GDM1 (cell line): ENCODE data around the gene SYCP2L.

Experiments used
- DNase-seq: peaks from one replicate; lab custom pipeline; 2025; lab: John Stamatoyannopoulos, UW

Gene SYCP2L

DNA sequence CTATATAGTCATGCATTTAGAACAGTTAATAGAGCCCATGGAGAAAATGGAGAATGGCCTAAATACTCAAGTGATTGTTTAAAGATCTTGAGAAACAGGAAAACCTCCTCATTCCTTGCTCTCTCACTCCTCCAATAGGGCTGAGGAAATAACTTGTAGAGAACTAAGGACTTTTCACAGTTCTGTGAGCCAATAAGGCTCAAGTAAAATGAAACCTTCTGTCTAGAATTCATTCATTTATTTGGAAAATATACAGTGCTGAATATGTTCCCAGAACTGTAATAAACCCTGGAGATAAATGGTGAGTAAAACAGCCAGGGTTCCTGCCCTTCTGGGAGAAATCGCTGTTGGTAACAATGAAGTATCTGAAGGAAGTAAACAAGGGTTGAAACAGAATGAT is 122.0 kb downstream of the SYCP2L start:
- DNase-seq, result no peak

DNA sequence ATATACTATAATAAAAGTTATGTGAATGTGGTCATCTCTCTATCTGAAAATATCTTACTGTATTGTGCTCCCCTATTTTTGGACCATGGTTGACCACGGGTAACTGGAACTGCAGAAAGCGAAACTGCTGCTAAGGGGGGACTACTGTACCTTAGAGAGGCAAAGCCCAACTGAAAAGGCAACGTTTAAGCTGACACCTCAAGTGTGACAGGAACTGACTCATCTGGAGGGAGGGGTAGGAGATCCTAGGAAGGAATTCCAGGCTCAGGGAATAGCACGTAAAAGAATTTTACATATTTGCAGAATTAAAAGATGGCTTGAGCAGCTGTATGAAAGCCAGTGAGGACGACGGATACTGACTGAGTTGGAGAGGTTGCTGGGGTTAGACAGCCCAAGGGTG is 122.5 kb downstream of the SYCP2L start:
- no peak for DNase-seq

DNA sequence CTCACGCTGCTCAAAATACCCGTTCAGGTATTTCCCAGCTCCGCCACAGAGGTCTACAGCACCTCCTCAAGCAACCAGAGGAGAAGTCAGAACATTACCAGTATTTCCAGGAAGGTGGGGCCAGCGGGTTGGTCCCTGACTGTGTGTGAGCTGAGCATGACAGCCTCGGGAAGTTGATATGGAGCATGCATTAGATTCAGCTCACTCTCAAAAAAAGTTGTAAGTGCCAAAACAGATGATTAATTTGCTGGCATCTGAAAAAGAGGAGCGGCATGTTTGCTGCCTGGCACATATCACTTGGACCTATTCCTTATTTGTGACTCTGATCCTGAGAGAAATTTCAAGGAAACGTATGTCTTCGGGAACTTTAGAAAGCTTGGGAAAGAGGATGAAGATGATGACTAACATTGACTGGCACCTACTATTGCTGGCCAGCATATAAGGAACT is 125.0 kb downstream of the SYCP2L start:
- DNase-seq, result no peak

DNA sequence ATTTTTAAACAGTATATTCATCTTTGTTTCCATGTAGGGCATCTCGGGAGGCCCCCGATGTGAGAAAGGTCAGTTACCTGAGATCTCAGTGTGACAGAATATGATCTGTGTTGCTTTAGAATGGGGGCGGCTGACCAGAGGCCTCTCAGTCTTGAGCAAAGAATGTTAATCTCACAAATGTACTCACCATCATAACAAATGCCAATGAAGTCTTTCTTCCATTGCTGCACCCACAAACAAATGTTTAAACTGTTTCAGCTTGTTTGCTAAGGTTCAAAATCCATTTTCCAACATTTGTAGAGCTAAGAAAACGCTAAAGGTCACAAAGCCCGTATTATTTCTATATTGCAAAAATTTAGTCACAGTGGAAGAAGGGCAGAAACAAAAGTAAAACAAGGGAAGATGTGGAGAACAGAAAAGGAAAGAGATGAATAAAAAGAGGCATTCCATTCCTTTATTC is 125.5 kb downstream of the SYCP2L start:
- no peak for DNase-seq

DNA sequence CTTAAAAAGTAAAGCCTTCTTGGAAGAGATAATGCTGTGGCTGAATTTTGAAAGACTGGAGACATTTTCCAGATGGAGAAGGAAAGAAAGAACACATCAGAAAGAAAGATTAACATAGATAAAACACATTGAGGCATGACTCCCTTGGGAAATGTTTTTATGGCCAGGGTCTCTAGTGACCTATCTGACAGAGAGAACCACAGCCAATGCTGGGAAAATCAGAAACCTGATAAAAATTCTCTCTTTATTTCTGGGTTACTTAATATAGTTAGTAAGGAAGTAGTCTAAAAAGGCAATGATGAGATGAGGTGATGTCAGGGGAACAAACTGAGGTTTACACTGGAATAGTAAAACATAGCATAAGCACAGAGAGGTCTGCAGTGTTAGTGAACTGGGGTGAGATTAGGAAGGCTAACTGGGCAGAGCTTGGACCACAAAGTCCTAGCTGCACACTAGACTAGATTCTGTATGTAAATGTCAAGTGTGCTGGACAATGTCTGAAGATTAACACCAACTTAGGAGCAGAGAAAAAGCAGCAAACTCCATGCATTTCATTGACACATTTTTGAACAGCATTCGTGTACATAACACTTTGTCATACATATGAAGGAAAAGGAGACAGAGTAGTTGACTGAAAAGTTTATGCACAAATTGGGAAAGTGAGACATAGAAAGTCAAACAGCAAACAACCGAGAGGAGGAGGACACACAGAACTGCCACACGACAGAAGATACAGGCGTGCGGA is 126.3 kb downstream of the SYCP2L start:
- DNase-seq, result no peak

DNA sequence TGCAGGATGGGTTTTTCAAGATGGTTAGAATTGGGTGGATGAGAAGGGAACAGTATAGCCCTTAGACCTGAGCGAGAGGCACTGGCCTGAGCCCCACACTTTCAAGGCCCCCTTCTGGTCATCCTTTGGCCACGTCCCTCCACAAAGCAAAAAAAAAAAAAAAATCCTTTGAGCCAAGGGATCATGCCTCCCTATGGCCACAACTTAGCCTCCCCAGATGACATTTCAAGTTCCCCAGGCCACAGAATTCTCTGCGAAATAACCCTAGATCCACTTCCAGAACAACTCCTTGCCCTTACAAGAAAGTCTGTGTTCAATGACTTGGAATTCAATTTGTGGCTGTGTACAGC is 126.8 kb downstream of the SYCP2L start:
- no peak for DNase-seq

DNA sequence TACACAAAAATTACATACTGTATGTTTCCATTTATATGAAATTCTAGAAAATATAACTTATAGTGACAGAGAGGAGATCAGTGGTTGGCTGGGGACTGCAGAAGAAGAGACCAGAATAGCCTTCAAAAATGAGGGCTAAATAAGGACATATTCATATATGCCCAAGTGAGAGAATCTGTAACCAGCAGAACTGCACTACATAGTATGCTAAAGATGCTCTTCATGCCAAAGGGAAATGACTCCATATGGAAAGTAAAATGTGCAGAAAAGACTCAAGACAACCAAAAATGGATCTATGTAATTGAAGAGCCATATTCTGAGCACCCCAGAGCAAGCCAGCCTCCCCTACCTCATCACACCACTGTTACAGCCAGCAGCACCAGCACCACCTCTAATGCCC is 128.2 kb downstream of the SYCP2L start:
- DNase-seq, result no peak

DNA sequence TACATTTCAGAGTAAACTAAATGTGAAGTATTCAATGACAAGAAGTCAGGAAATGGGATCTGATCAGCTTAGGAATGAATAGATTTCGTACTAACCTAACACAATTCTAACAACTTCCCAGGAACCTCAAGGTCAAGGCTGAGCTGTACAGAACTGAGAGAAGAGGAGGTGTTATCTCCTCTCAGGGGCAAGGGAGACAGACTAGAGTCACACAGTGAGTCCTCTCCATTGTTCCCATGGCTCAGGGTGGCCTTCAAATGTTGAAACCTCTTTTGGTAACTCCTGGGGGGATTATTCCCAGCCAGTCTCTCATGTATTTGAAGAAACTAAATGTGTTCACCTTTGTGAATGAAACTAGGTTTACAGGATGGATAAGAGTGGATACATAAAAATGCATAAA is 129.6 kb downstream of the SYCP2L start:
- no peak for DNase-seq

DNA sequence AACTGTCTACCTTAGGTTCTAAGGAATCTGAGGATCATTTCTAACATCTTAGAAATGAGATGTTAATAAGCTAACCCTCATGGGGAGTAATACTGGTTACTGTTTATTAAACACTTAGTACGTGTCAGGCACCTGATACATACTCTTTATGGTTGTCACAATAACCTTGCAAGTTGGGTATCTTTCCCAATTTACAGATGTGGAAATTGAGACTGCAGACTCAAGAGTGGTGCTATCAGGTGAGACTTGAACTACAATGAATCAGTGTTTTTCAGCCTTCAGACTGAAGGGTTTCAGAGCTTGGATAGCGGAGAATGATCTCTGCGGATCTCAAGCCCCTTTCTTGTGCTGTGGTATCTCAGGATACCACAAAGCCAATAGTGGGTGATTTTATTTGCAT is 130.2 kb downstream of the SYCP2L start:
- no peak for DNase-seq

DNA sequence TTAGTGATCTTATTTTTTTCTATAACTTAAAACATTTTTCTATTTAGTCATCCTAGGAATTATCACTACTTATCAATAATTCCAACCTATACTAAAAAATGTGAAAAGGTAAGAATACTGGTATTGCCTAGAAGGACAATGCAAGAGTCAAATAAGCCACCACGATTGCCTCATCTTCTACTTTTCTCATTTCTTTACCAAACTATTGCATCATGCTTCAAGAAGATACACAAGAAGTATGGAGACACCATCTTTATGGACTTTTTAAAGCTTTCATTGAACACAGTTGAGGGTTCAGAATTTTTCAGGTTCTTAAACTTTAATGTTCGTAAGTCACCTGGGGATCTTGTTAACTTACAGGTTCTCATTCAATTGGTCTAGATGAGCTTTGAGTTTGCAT is 131.4 kb downstream of the SYCP2L start:
- DNase-seq, result no peak

DNA sequence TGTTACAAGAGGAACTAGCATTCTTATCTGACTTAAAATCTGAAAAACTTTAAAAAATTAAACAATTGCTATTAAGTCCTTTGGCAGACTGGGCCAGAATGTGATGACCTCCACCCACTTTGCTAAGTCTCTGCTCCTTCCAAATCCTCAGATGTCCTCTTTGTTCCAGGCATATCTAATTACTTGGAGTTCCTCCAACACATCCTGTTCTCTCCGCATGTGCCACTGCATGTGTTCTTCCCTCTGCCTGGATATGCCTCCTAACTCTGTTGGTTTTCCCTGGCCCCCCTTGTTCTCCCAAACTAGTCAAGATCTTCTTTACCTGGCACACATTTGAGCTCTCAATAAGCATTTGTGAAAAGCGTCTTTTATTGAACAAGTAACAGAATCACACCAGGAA is 134.2 kb downstream of the SYCP2L start:
- no peak for DNase-seq

DNA sequence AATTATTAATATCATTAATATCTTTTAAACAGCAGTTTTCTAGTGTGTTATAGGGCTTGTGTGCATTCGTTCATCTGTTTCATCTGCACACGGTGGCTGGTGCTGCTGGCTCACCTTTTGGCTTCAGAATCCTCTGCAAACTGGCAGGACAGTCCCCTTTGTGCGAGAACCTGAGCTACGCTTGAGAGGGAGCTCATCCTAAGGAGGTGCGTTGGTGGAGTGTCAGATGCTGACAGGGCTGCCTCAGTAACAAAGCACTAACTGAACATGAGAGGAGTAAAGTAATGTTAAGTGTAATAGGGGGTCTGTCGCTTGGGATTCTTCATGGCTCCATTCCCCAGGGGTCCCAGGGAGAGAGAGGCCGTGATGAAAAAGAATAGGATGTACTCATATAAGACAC is 134.9 kb downstream of the SYCP2L start:
- no peak for DNase-seq

DNA sequence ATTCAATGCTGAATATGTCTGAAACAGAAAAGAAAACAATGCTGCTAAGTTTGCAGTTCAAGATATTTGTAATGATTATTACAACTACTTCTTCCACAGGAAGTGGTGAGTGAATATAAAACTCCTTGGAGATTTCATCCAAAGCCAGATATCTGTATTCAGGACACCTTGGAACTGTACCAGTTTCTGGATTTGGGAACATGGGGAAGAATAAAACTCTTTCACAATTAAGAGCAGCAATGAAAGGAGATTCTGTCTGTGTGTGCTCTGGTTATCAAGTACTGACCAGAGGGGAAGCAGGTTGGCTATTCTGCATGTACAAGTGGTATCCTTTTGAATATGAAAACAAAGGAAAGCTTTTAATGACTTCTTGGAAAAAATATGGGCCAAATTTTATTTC is 136.2 kb downstream of the SYCP2L start:
- no peak for DNase-seq
